NCI-H82 (cell line): ENCODE results near the gene PDE11A.

Source experiments
- DNase-seq: peaks from one replicate; lab custom pipeline; 2025; lab: John Stamatoyannopoulos, UW

PDE11A gene

GRCh38 chr2:177692783-177693269 is 379.8 kb downstream of the PDE11A start:
- DNase-seq, result no peak

GRCh38 chr2:177692042-177692782 is 380.4 kb downstream of the PDE11A start:
- DNase-seq, result no peak

GRCh38 chr2:177691177-177691576 is 381.4 kb downstream of the PDE11A start:
- no peak for DNase-seq

- peak; percentile 18 for DNase-seq
Observed at GRCh38 chr2:177689623-177690022, 383.0 kb downstream of the PDE11A start.

- no peak for DNase-seq
Observed at GRCh38 chr2:177688844-177689243, 383.7 kb downstream of the PDE11A start.

- no peak for DNase-seq
Observed at GRCh38 chr2:177683661-177684069, 388.9 kb downstream of the PDE11A start.

GRCh38 chr2:177682836-177683660 is 389.5 kb downstream of the PDE11A start:
- no peak for DNase-seq

- DNase-seq, result no peak
Observed at GRCh38 chr2:177682006-177682405, 390.6 kb downstream of the PDE11A start.

GRCh38 chr2:177680866-177681712 is 391.5 kb downstream of the PDE11A start:
- DNase-seq, result peak; percentile 72

- no peak for DNase-seq
Observed at GRCh38 chr2:177679611-177680605, 392.7 kb downstream of the PDE11A start.

GRCh38 chr2:177678939-177679338 is 393.6 kb downstream of the PDE11A start:
- no peak for DNase-seq

- DNase-seq, result no peak
Observed at GRCh38 chr2:177676636-177677035, 395.9 kb downstream of the PDE11A start.

- DNase-seq, result no peak
Observed at GRCh38 chr2:177675825-177676224, 396.8 kb downstream of the PDE11A start.

- DNase-seq, result no peak
Observed at GRCh38 chr2:177675350-177675821, 397.2 kb downstream of the PDE11A start.

GRCh38 chr2:177673602-177674595 is 398.7 kb downstream of the PDE11A start:
- DNase-seq, result peak; percentile 86

- DNase-seq, result no peak
Observed at GRCh38 chr2:177671662-177672061, 400.9 kb downstream of the PDE11A start.

GRCh38 chr2:177670791-177671535 is 401.6 kb downstream of the PDE11A start:
- no peak for DNase-seq

- no peak for DNase-seq
Observed at GRCh38 chr2:177669625-177670330, 402.8 kb downstream of the PDE11A start.
